RPMI7951 (cell line): ENCODE results near the gene RALGPS2. TPM values are rescaled to one million over a fixed set of nuclear protein-coding genes. Genes with fewer than 3 reads are reported as not detected.
"Not testable (repeated sequence)": the region's sequence is repeated elsewhere in the genome, so short reads cannot be mapped to it uniquely, and the experiment has no call there.

Experiments used
- DNase-seq: peaks from one replicate; pipeline ENCODE4 v3.0.0-alpha.2; 2012; ENCODE audit warnings: low read depth
- total RNA-seq: library from RNA; depleted of rRNA; stranded (reverse); fragments of >200 nt; shearing (Covaris generic); gene quantifications from 2 replicates; pipeline ENCODE4 v1.2.3, GENCODE V29; 2014

RALGPS2 gene
- total RNA-seq, 1 experiment from 2014 or later = 18.1 TPM

DNA sequence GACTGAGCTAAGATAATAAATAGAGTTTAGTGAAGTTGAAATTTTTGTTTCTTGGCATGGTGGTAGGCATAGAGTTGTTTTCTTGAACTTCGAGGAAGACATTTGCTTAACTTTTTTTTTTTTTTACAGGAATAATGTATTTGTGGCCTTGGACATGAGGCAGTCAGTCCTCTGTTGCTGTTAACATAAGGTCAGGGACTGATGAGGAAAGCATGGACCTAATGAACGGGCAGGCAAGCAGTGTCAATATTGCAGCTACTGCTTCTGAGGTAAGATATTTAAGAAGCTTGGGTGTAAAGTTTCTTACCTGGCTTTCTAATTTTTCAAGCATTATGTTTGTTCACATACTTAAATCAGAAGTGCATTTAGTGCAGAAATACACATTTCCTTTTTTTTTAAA is 51.5 kb downstream of the RALGPS2 start:
- DNase-seq = no peak

DNA sequence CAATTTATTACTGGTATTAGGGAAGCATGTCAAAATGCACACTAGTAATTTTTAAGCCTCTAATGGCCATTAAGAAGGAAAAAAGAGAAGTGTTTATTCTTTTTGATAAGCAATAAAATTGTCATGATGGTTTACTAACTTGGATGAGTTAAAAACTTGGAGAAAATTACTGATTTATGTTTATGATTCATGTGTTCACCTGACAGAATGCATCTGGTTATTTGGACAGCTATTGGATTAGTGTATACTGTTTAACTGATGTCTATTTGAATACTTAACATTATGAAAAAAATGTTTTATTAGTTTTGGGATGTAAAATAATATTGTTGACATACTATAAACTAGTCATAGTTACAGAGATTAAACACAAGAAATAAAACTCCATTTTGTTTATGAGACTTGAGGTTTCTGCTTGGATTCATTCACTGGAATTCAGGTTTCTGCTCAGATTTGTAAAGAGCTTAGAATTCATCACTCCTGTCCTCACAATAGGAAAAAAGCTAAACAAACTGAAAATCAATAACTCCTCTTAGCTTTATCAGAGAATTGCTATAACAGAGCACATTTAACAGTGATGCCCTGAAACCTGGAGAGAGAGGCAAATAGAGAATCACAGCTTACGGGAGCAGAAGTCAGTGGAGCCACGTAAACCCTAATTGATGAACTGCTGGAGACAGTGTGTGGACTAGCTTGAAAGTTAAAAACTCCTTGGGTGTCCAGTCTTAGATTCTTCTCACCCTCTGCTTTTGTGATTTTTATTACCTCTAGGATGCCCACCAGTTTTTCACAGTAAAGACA is 56.7 kb downstream of the RALGPS2 start:
- no peak for DNase-seq

DNA sequence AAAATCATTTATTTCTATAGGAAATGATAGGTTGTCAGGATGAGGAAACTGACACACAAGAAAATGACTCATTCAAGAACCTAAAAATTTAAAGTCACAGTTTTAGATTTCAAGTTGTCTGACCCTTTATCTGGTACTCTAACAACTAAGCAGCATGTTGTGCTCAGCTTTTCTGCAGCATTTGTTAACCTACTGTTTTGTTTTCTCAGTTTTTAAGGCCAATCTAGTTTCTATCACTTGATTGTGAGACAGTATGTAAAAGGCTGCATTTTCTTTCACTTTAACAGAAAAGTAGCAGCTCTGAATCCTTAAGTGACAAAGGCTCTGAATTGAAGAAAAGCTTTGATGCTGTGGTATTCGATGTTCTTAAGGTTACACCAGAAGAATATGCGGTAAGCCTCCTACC is 59.1 kb downstream of the RALGPS2 start:
- DNase-seq = no peak

DNA sequence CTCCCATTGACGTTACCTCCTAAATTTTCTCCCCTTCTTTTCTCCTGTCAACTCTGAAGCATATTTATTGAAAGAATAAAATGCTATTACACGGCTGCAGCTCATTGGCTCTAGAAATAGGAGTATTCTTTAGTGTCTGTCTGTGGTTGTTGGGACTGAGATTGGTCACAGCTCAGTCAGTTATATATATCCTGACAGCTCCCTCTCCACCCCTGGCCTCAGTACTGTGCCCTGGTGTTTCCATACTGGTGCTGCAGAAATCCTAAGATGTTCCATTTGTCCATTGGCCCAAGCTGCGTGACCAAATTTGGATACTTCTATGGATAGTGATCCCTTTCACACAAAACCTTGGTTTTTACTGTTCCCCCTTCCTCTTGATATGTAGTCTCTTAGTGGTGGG is 67.3 kb downstream of the RALGPS2 start:
- DNase-seq = no peak

DNA sequence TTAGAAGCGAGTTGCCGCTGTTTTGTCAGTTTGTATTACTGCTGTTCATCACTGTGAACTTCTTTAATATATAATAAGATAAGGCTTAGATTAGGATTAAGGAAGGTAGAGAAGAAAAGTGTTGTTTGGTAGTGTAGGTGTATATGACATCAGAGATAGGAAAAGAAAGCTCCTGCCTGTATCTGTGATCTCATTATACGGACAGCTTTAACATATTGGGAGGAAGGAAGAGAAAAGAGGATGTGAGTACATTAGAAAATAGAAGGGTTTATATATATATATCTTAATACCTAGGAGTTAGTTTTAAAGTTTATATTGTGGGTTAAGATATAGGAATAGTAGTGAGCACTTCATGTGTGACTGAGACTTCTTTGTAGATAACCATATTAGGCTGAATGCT is 71.0 kb downstream of the RALGPS2 start:
- DNase-seq = no peak

DNA sequence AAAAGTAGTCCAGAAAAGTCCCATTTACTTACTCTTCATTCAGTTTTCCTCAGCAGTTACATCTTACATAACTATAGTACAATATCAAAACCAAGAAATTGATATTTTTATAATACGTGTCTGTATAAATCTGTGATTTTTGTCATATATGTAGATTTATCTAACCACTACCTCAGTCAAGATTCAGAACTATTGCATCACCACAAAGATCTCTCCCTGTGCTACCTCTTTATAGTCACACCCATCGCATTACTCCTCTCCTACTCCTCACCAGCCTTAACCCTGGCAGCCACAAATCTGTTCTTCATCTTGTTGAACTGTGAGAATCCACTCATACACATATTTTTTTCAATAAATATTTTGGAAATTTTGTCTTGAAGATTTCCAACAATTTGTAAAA is 72.5 kb downstream of the RALGPS2 start:
- no peak for DNase-seq

DNA sequence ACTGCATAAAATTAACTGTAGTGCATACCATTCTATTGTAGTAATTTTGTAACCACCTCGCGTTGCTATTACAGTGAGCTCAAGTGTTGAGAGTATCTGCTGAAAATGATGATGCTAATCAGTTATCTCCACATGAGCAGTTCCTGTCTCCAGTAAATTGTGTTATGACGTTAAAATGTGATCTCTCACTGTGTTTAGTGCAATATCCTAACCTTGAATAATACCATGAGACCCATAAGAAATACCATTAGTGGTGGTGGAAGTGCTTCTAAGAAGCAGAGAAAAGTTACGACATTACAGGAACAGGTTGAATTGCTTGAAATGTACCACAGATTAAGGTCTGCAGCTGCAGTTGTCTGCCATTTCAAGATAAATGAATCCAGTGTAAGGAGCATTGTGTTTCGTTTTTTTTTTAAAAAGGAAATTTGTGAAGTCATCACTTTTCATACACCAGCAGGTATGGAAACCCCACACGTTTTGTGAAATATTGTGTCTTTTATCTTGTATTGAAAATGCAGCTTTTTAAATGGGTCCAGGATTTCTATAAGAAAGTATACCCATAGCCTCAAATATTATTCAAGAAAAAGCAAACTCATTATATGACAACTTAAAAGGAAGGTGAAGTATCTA is 73.3 kb downstream of the RALGPS2 start:
- no peak for DNase-seq

DNA sequence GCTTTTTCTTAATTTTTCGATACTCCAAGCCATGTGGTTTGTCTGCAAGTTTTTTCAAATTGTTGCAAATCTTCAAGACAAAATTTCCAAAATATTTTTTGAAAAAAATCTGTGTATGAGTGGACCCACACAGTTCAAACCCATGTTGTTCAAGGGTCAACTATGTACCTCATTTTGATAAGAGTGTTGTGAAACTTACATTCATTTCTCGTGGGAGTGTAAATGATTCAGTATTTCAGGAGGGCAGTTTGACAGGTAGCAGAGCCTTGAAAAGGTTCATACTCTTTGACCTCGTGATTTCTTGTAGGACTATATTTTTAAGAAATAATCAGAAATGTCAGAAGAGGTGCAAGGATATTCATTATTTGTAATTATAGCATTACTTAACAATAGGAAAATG is 77.8 kb downstream of the RALGPS2 start:
- no peak for DNase-seq

DNA sequence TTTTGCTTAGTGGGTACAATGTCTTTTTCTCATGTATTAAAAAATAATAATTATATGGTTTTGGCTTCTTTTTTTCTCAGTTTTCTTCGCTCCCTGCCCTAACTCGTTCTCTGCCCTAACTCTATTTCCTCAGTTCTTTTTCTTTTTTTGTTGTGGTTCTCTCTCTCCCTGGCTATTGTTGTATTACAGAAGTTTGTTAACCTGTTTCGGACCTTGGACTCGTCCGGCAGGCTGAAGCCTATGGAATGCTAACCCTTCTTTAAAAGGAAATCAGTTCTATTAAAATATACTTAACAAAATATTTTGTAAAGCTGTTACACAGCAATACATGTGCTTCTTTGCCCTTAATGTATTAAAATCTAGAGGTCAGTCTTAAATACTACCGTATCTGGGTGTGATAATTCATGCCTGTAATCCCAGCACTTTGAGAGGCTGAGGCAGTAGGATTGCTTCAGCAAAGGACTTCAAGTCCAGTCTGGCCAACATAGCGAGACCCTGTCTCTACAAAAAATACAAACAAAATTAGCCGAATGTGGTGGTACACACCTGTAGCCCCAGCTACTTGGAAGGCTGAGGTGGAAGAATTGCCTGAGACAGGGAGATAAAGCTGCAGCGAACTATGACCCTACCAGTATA is 81.7 kb downstream of the RALGPS2 start:
- DNase-seq = no peak

DNA sequence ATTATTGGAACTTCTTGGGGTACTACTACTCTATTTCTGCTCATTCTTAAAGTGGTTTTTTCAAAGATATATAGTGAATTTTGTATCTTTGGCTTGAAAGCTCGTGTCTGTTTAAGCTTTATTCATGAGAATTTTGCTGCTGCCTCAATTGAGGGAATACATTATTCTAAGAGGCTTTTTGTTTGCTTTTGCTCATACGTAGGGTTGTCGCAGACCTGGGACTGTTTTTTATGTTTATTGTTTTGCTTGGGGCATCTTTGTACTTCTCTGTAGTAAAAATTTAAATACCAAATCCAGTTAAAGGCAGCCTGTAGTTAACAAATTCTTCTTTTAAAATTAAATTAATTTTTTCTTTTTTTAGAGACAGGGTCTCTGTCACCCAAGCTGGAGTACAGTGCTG is 83.5 kb downstream of the RALGPS2 start:
- no peak for DNase-seq

DNA sequence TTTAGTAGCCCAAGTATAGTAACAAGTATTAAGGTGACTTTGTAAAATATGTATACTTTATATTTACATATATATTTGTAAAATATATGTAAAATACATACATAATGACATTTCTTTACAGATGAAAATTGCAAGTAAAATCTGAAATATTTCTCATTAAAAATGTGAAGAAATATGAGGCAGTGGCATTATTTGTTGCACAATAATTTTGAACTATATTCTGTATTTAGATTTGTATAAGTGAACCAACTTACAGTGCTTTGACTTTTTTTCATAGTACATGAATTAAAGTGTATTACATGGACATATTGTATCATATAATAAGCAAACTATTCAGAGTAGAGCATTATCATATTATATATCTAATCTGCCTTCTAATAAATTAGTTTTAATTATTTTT is 85.5 kb downstream of the RALGPS2 start:
- no peak for DNase-seq

DNA sequence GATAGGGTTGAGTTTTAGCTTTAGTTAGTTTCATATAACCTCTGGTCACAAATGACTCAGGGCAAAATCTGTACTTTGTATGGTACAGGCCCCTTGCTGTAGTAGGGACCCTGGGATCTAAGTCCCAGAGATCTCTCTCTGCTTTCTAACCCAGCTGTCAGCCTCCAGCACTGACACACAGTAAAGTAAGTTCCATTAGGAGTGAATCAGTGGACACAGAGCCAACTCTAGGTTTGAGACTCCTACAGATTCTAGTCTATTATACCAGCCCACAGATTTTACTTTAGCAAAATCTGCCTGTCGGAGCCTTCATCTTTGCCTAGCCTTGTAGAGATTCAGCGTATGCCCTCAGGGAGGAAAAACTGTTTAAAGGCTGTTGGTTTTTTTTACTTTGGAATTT is 93.4 kb downstream of the RALGPS2 start:
- DNase-seq = no peak

DNA sequence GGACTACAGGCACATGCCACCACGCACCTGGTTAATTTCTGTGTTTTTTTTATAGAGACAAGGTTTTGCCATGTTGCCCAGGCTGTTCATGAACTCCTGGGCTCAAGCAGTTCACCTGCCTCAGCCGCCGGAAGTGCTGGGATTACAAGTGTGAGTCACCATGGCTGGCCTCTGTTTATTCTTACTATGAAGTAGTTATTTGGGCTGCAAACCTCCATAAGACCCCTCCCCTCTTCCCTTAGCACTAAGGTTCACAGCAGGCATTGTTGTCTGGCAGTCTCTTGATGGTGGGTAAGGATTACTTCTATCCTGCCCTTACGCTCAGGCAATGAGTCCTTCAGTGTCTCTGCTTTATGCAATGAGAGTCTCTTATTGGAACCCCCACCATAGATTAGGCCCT is 94.1 kb downstream of the RALGPS2 start:
- DNase-seq = no peak

DNA sequence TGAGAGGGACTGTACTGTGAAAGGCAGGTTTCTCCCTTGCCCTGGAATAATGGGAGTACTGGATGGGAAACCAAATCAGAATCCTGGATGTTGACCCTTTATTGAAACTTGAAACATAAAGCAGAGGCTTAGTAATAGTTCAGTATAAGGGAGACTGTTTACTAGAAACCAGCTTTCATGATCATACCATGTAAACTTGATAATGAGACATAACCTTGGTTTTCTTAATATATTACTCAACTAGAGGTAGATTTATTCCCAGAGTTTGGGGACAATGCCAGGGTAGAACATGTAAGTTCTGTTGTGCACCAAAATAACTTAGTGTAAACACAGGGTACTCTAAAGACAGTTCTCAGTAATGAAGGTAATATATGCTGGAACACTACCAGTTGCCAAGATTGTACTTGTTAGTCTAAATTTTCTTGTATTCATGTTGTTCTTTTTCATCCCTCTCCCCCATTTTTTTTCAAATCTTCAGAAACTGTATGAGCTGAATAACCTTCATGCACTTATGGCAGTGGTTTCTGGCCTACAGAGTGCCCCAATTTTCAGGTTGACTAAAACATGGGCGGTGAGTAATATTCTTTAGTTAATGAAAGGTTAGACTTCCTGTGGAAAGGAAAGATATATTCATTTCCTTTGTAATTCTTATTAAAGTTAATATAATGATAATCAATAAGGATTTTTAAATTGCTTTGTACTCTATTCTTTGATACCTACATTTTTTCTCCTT is 96.3 kb downstream of the RALGPS2 start:
- no peak for DNase-seq

DNA sequence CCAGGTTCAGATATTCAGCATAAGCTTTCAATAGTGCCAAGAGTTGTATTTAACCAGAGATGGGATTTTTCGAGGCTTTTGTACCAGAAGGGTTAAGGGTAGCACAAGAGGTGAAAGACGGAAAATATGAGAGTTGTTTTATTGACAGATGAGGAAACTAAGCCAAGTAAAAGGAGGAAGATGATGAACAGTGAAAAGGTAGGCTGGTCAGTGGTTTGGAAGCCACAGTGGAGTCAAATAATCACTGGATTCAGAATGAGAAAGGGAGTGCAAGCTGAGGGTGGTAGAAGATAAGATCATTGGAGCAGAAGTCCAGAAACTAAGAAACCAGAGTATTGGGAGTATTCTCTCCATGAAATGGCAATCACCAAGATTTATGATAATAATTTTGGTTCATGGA is 100.1 kb downstream of the RALGPS2 start:
- DNase-seq = no peak

DNA sequence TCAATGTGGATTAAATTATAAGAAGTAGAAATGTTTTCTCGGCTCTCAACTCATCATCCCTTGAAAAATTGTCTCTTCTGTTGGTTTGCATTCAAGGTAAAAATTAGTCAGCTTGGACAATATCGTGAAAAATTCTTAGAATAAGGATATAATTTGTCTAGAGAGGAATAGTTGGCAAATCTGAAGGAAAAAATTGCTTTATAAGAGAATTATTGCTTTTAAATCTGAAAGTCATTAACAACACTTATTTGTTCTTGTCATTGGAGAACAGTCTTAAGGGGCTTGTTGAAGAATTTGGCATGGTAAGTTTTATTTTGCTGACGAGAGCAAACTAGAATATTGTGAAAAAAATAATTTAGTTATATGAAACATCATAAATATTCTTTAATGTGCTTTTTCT is 119.4 kb downstream of the RALGPS2 start:
- no peak for DNase-seq

DNA sequence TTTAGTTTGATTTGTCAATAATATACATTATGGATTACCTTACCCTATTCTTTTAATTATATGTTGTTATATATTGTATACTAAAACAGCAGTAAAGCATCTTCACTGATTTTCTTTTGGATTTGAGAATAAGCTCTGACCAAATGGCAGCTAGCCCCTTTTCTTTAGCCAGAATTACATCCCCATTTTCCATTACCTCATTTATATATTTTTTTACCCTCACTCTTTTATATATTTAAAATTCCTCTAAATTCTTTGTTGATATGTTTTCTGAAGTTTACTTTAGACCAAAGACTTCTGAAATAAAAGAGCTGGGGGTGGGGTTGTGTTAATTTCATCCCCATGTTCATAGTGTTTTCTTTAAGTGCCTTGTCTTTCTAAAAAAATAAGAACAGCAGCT is 121.3 kb downstream of the RALGPS2 start:
- no peak for DNase-seq

DNA sequence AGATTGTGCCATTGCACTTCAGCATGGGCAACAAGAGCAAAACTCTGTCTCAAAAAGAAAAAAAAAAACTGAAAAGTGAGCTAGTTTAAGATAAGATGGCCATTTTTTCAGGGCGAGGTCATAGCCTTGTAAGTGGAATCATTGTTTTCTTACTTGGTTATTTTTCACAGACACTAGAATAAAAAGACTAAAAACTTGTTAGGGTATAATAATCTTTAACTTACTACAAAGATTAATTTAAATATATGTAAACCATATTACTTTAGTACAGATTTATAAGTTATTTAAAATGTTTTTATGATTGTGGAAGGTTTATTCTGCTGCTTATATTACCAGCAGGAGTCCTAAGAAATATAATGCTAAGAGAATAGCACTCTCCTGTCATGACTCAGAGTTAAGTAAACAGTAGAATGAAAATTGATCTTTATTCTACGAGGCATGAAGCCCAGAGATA is 122.4 kb downstream of the RALGPS2 start:
- peak; percentile 19 for DNase-seq

DNA sequence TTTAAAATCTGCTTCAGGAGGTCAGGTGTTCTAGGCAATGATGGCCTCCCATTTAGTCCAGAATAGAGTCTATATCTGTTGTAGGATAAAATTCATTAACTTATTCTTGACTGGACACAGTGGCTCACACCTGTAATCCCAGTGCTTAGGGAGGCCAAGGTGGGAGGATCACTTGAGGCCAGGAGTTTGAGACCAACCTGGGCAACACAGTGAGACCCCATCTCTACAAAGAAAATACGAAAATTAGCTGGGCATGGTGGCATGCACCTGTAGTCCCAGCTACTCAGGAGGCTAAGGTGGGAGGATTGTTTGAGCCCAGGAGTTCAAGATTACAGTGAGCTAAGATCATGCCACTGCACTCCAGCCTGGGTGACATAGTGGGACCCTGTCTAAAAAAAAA is 122.9 kb downstream of the RALGPS2 start:
- not testable (repeated sequence) for DNase-seq

DNA sequence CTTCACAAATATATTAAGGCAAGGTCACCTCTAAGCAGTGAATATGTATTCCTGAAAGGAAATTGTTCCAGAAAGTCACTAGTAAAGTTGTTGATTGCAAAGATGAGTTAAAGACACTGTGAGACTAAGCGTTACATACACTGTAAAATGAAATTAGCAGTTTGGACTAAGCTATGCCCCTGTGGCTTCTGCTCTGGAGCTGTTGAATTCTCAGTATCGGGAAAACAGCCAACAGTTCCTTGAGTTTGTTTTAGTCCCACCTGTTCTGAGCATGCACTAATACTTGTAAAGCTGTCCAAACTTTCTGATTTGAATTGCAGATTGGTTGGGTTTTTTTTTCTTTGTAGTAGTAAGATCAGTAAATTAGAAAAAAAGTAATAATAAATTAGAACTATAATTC is 124.9 kb downstream of the RALGPS2 start:
- DNase-seq = no peak

DNA sequence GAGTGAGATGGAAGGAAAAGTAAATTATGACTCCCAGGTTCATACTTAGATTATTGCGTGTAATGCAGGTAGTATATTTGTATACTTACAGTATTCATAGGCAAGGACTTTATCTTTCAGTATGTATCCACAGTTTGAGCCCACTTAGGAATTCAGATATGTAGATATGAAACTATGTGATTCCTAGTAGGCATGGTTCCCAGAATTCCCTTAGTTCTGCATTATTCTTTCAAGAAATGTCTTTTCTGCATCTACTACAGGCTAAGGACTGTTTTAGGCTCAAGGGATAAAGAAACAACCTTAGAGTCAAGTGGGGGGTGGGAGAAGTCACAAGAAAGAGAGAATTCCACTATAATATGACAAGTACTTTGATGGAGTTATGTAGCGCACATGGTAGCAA is 132.1 kb downstream of the RALGPS2 start:
- DNase-seq = no peak

DNA sequence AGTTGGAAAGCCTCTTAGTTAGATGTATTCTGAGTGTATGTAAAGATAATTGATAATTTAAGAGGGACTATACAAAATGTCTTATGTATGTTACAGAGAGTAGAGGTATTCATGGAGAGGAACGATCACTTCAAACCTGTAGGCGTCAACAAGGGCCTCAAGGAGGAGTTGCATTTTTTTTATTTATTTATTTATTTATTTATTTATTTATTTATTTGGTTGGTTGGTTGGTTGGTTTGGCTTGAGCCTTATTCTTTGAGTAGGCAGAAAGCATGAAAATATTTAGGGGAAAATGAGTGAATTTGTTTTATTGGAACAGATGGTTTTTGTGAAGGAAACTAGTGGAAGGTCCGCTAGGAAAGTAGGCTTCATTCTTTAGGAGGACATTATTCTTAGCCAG is 137.4 kb downstream of the RALGPS2 start:
- no peak for DNase-seq
